GM12872 (cell line): ENCODE results near the gene SMYD3.

Source experiments
- TF ChIP-seq, protein P1 (sequence below): IDR thresholded peaks from 3 replicates; pipeline ENCODE4 v1.5.1; 2011; ENCODE audit warnings: low read depth, mild to moderate bottlenecking, low read length, moderate library complexity; ENCODE audit not compliant: insufficient read depth

Gene SMYD3

DNA sequence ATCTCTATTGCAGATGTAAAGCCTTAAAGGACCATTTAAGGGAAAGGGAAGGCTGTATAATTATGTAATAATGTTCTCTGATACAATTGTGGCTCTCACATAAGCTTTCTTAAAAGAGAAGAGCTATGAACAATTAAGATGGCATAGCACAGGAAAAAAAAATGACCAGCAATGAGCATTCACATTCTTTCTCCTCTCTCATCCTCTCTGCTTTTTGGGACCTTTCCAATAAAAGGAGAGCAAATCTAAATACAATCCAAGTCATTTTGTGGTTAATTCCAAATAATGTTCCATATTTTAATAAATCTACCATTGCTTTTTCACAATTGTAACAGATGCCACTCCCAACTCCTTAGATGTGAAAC is 23.5 kb downstream of the SMYD3 start:
- TF ChIP-seq, protein P1, sequence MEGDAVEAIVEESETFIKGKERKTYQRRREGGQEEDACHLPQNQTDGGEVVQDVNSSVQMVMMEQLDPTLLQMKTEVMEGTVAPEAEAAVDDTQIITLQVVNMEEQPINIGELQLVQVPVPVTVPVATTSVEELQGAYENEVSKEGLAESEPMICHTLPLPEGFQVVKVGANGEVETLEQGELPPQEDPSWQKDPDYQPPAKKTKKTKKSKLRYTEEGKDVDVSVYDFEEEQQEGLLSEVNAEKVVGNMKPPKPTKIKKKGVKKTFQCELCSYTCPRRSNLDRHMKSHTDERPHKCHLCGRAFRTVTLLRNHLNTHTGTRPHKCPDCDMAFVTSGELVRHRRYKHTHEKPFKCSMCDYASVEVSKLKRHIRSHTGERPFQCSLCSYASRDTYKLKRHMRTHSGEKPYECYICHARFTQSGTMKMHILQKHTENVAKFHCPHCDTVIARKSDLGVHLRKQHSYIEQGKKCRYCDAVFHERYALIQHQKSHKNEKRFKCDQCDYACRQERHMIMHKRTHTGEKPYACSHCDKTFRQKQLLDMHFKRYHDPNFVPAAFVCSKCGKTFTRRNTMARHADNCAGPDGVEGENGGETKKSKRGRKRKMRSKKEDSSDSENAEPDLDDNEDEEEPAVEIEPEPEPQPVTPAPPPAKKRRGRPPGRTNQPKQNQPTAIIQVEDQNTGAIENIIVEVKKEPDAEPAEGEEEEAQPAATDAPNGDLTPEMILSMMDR = no peak

DNA sequence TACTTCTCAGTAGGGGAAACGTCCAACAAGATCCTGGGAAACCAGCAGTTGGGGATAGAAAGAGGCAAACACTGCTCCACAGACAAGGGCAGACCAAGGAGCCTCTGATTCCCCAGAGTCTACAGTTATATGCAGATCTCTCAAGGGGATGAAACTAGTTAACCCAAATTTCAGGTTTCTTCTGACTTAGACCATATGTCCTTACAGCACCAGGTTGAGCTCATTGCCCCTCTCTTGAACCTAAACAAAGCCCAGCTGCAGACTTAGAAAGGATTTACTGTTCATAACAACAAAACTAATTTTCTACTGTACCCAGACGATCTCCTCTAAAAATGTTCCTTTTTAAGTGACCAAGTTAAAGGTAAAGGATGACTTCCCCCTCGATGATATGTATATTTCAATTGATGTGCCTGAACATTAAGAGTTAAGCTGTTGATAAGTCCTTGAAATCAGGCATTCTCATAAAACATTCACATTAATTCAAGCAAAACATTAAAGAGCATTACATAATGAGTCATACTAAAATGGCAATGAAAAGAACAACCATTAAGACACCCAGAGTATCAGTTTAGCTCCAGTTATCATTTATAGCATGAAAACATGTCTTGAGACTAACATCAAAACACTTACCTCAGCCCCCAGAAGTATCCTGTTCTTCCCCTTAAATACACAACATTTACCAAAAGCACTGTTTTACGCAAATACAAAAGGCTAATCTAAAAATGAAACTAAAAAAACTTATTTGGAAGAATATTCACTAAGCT is 24.1 kb downstream of the SMYD3 start:
- TF ChIP-seq, protein P1 = no peak

DNA sequence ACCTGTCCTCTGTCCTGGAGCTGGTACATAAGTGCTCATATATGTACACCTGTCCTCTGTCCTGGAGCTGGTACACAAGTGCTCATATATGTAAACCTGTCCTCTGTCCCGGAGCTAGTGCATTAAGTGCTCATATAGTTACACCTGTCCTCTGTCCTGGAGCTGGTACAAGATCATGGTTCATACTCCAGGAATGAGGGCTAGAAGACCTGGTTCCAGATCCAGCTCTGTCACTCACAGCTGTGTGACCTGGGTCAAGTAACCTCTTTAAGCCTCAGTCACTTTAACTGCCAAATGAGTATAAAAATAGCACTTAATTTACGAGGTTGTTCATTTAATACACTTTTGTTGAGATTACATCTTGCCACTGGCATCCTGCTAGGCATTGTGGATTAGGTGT is 28.0 kb downstream of the SMYD3 start:
- TF ChIP-seq, protein P1 = no peak

GRCh38 chr1:246477634-246478033 is 29.4 kb downstream of the SMYD3 start:
- TF ChIP-seq, protein P1 = no peak

DNA sequence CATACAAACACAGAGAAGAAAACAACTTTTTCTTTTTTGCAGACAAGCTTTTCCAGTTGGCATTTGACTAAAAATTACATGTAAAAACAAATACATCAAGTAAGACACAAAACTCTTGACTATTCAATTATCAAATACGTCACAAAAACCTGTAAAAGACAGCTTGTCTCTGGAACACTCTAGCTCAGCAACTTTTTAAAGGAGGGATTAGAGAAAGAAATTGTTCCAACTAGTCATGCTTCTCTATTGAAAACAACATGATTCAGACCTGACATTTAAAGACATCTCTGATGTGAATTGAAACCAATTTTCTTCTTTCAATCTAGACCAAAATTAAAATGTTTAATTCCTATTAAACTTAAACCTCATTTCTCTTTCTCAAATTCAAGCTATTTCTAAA is 30.3 kb downstream of the SMYD3 start:
- TF ChIP-seq, protein P1 = no peak

- TF ChIP-seq, protein P1 = no peak
Observed at GRCh38 chr1:246471688-246472087, 35.4 kb downstream of the SMYD3 start.

GRCh38 chr1:246470585-246470984 is 36.5 kb downstream of the SMYD3 start:
- TF ChIP-seq, protein P1 = no peak

DNA sequence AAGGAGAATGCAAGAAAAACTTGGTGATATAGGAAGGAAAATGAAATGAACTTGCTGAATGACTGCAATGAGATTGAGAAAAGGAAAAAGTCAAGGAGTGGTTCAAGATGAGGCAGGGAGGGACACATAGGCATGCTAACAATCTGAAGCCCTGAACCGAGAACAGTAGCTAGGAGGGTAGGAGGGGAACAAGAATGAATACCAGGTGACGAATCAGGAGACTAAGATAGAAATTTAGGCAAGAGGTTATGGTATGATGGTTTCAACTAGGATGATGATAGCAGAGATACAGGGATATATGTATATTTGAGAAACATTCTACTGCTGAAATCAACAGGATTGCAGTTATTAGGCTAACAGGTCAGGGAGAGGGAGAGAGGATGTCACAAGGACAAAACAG is 44.1 kb downstream of the SMYD3 start:
- TF ChIP-seq, protein P1 = no peak
